Measurements from ENCODE around the gene TAF6L. TPM values are rescaled to one million over a fixed set of nuclear protein-coding genes. Genes with fewer than 3 reads are reported as not detected.
A peak's percentile ranks its signal among the peaks of the same experiment; 100 is the strongest.

Gene TAF6L
- total and polyA plus RNA-seq, 9 of the 15 experiments (the other 6 are each of a cell fraction or from before 2014, with no cell fraction given): 0.04 to 45.5 (median 20.8) TPM

- no peak for TF ChIP-seq ZNF134 (CRISPR knock-in tag; conservative IDR thresholded peaks at IDR 0.05)
- TF ChIP-seq MYNN (IDR thresholded peaks at IDR 0.05): no peak
- TF ChIP-seq MYNN (CRISPR knock-in tag; IDR thresholded peaks at IDR 0.05): no peak
- peak; percentile 91 for TF ChIP-seq POLR2G (IDR thresholded peaks at IDR 0.05; ENCODE audit: low read depth, low read length)
- no peak for TF ChIP-seq STAT5B (CRISPR knock-in tag; IDR thresholded peaks at IDR 0.05)
- TF ChIP-seq BRF1 (IDR thresholded peaks at IDR 0.05; ENCODE audit: borderline replicate concordance, extremely low read depth, insufficient read length): no peak
- TF ChIP-seq TAF9B (IDR thresholded peaks at IDR 0.05; ENCODE audit: partially characterized antibody): no peak
- TF ChIP-seq ZNF311 (CRISPR knock-in tag; IDR thresholded peaks at IDR 0.05): no peak
- no peak for TF ChIP-seq ZFPM2 (CRISPR knock-in tag; IDR thresholded peaks at IDR 0.05)
- no peak for TF ChIP-seq SNRNP70 (optimal IDR thresholded peaks at IDR 0.05; ENCODE audit: low read depth, low read length)
- TF ChIP-seq ZNF780A (CRISPR knock-in tag; IDR thresholded peaks at IDR 0.05): no peak
- TF ChIP-seq BCL6 (CRISPR knock-in tag; IDR thresholded peaks at IDR 0.05): no peak
- TF ChIP-seq, protein P1, sequence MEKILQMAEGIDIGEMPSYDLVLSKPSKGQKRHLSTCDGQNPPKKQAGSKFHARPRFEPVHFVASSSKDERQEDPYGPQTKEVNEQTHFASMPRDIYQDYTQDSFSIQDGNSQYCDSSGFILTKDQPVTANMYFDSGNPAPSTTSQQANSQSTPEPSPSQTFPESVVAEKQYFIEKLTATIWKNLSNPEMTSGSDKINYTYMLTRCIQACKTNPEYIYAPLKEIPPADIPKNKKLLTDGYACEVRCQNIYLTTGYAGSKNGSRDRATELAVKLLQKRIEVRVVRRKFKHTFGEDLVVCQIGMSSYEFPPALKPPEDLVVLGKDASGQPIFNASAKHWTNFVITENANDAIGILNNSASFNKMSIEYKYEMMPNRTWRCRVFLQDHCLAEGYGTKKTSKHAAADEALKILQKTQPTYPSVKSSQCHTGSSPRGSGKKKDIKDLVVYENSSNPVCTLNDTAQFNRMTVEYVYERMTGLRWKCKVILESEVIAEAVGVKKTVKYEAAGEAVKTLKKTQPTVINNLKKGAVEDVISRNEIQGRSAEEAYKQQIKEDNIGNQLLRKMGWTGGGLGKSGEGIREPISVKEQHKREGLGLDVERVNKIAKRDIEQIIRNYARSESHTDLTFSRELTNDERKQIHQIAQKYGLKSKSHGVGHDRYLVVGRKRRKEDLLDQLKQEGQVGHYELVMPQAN (IDR thresholded peaks at IDR 0.05; ENCODE audit: borderline replicate concordance): peak; percentile 78; the same call in 1 of the 2 replicates
- 0 out of 2 replicates have a peak, but pooled peaks have one; percentile 34 for TF ChIP-seq CREB1 (IDR thresholded peaks at IDR 0.05)
- no peak; the same call in 1 of the 2 replicates for TF ChIP-seq CREB1 (CRISPR knock-in tag; IDR thresholded peaks at IDR 0.05)
- 0 out of 2 replicates have a peak, but pooled peaks have one; percentile 69 for TF ChIP-seq ZNF592 (IDR thresholded peaks at IDR 0.05)
- no peak for TF ChIP-seq POU5F1 (IDR thresholded peaks at IDR 0.05; ENCODE audit: borderline replicate concordance, low read depth, low read length, partially characterized antibody)
- no peak for TF ChIP-seq STAT5A (IDR thresholded peaks at IDR 0.05; ENCODE audit: borderline replicate concordance, low read length)
- TF ChIP-seq ZNF277 (CRISPR knock-in tag; IDR thresholded peaks at IDR 0.05; ENCODE audit: borderline replicate concordance): no peak
- 0 out of 4 replicates have a peak, but pooled peaks of 1 of the 2 experiments have one; percentile 18 for TF ChIP-seq SIX5 (IDR thresholded peaks at IDR 0.05; ENCODE audit: borderline replicate concordance in 1 of 2, insufficient read depth in 1 of 2, low read depth in 1 of 2, low read length in 2 of 2)
- no peak for TF ChIP-seq COPS2 (conservative IDR thresholded peaks at IDR 0.05)
These were observed at the start of gene TAF6L (continued) for GRCh38 chr11:62771144-62772021.
